ENCODE data around the gene MACROD2.

MACROD2 gene

GRCh38 chr20:15863735-15864134 is 1868.4 kb downstream of the MACROD2 start:
- DNase-seq, result no peak

GRCh38 chr20:15865553-15865952 is 1870.2 kb downstream of the MACROD2 start:
- no peak for DNase-seq

GRCh38 chr20:15866916-15867730 is 1871.8 kb downstream of the MACROD2 start:
- no peak for DNase-seq

- DNase-seq, result no peak
Measured at GRCh38 chr20:15867899-15868298, 1872.6 kb downstream of the MACROD2 start.

GRCh38 chr20:15875446-15875845 is 1880.1 kb downstream of the MACROD2 start:
- no peak for DNase-seq

GRCh38 chr20:15882553-15882952 is 1887.2 kb downstream of the MACROD2 start:
- DNase-seq, result no peak

GRCh38 chr20:15886250-15886649 is 1890.9 kb downstream of the MACROD2 start:
- no peak for DNase-seq

- DNase-seq, result no peak
Measured at GRCh38 chr20:15887387-15887786, 1892.1 kb downstream of the MACROD2 start.

- no peak for DNase-seq
Measured at GRCh38 chr20:15889061-15889460, 1893.7 kb downstream of the MACROD2 start.

GRCh38 chr20:15889514-15890256 is 1894.4 kb downstream of the MACROD2 start:
- DNase-seq, result no peak

GRCh38 chr20:15890407-15890982 is 1895.2 kb downstream of the MACROD2 start:
- DNase-seq, result no peak

- DNase-seq, result no peak
Measured at GRCh38 chr20:15895126-15895525, 1899.8 kb downstream of the MACROD2 start.

- no peak for DNase-seq
Measured at GRCh38 chr20:15895560-15896084, 1900.3 kb downstream of the MACROD2 start.

- DNase-seq, result no peak
Measured at GRCh38 chr20:15899967-15900366, 1904.7 kb downstream of the MACROD2 start.

- no peak for DNase-seq
Measured at GRCh38 chr20:15900443-15900842, 1905.1 kb downstream of the MACROD2 start.

GRCh38 chr20:15902493-15902892 is 1907.2 kb downstream of the MACROD2 start:
- DNase-seq, result no peak

GRCh38 chr20:15905661-15906060 is 1910.3 kb downstream of the MACROD2 start:
- no peak for DNase-seq

- no peak for DNase-seq
Measured at GRCh38 chr20:15909995-15910394, 1914.7 kb downstream of the MACROD2 start.

- DNase-seq, result no peak
Measured at GRCh38 chr20:15911581-15911980, 1916.3 kb downstream of the MACROD2 start.

- DNase-seq, result no peak
Measured at GRCh38 chr20:15913391-15914025, 1918.2 kb downstream of the MACROD2 start.

GRCh38 chr20:15916623-15917022 is 1921.3 kb downstream of the MACROD2 start:
- no peak for DNase-seq

- DNase-seq, result no peak
Measured at GRCh38 chr20:15917283-15917682, 1922.0 kb downstream of the MACROD2 start.

GRCh38 chr20:15918631-15919030 is 1923.3 kb downstream of the MACROD2 start:
- no peak for DNase-seq
